ENCODE data around the gene NRDE2. TPM values are rescaled to one million over a fixed set of nuclear protein-coding genes. Genes with fewer than 3 reads are reported as not detected.

Gene NRDE2
- total RNA-seq, 1 experiment from 2014 or later = 18.0 TPM

- Histone ChIP-seq H3K4me1 (peaks cover 20% of the 10 kb centered on the region), H3K4me3 (ENCODE audit: low read depth, low read length) (no peak overlapping the region), H3K36me3 (ENCODE audit: control insufficient read depth, insufficient read depth, low read length) (no peaks in the 10 kb centered on the region; the same call in 1 of the 2 replicates), H3K9me3 (no peaks in the 10 kb centered on the region), H3K27me3 (replicated peaks; ENCODE audit: control insufficient read depth, insufficient read depth, low read length) (no peaks in the 10 kb centered on the region)
- TF ChIP-seq CTCF (IDR thresholded peaks at IDR 0.05; ENCODE audit: insufficient read depth in 1 of 2, low read depth in 1 of 2, low read length in 1 of 2, severe bottlenecking in 1 of 2, unreplicated experiment in 1 of 2) = no peak
- ChIA-PET CTCF (no interaction called here), POLR2A (no interaction called here)
- Mint-ChIP-seq H3K36me3 (ENCODE audit: insufficient read depth, unreplicated experiment) (no peaks in the 10 kb centered on the region), H3K27ac (ENCODE audit: unreplicated experiment) (no peak overlapping the region), H3K4me3 (ENCODE audit: unreplicated experiment) (no peak overlapping the region), H3K4me1 (ENCODE audit: low read depth, unreplicated experiment) (peaks cover 6% of the 10 kb centered on the region), H3K9me3 (ENCODE audit: unreplicated experiment) (peaks cover 10% of the 10 kb centered on the region), H3K27me3 (ENCODE audit: insufficient read depth, unreplicated experiment) (no peaks in the 10 kb centered on the region)
- intact Hi-C loops (cut with micrococcal nuclease; ENCODE audit: unreplicated experiment) = no loop called here
- DNase-seq = no peak
- BruUV-seq (replicated peaks) = no TSS peak
These were observed 30.3 kb upstream of the NRDE2 start for GRCh38 chr14:90361865-90362557.

GRCh38 chr14:90358359-90358758 lies 26.6 kb upstream of the NRDE2 start:
- Mint-ChIP-seq H3K27me3 (ENCODE audit: insufficient read depth, unreplicated experiment) (no peaks in the 10 kb centered on the region), H3K9me3 (ENCODE audit: unreplicated experiment) (peaks cover 10% of the 10 kb centered on the region), H3K27ac (ENCODE audit: unreplicated experiment) (no peak overlapping the region), H3K36me3 (ENCODE audit: insufficient read depth, unreplicated experiment) (no peaks in the 10 kb centered on the region), H3K4me3 (ENCODE audit: unreplicated experiment) (no peak overlapping the region), H3K4me1 (ENCODE audit: low read depth, unreplicated experiment) (no peaks in the 10 kb centered on the region)
- ChIA-PET CTCF (no interaction called here), POLR2A (no interaction called here)
- no peaks in the 10 kb centered on the region; the same call in 1 of the 2 replicates for H3K36me3 ChIP-seq (ENCODE audit: control insufficient read depth, insufficient read depth, low read length)
- no peak overlapping the region for H3K4me3 ChIP-seq (ENCODE audit: low read depth, low read length)
- no peak for TF ChIP-seq CTCF (IDR thresholded peaks at IDR 0.05; ENCODE audit: insufficient read depth in 1 of 2, low read depth in 1 of 2, low read length in 1 of 2, severe bottlenecking in 1 of 2, unreplicated experiment in 1 of 2)
- BruUV-seq (replicated peaks) = no TSS peak
- H3K27me3 ChIP-seq (replicated peaks; ENCODE audit: control insufficient read depth, insufficient read depth, low read length) = no peaks in the 10 kb centered on the region
- intact Hi-C loops (cut with micrococcal nuclease; ENCODE audit: unreplicated experiment) = no loop called here
- peaks cover 15% of the 10 kb centered on the region for H3K4me1 ChIP-seq
- no peak for DNase-seq
- no peaks in the 10 kb centered on the region for H3K9me3 ChIP-seq

- intact Hi-C loops (cut with micrococcal nuclease; ENCODE audit: unreplicated experiment) = no loop called here
- Histone ChIP-seq H3K36me3 (ENCODE audit: control insufficient read depth, insufficient read depth, low read length) (no peaks in the 10 kb centered on the region), H3K27me3 (replicated peaks; ENCODE audit: control insufficient read depth, insufficient read depth, low read length) (no peaks in the 10 kb centered on the region), H3K4me1 (peaks cover 9% of the 10 kb centered on the region), H3K9me3 (no peaks in the 10 kb centered on the region), H3K4me3 (ENCODE audit: low read depth, low read length) (no peak overlapping the region)
- Mint-ChIP-seq H3K27me3 (ENCODE audit: insufficient read depth, unreplicated experiment) (no peaks in the 10 kb centered on the region), H3K36me3 (ENCODE audit: insufficient read depth, unreplicated experiment) (no peaks in the 10 kb centered on the region), H3K9me3 (ENCODE audit: unreplicated experiment) (peaks cover 3% of the 10 kb centered on the region), H3K4me3 (ENCODE audit: unreplicated experiment) (no peak overlapping the region), H3K27ac (ENCODE audit: unreplicated experiment) (no peak overlapping the region), H3K4me1 (ENCODE audit: low read depth, unreplicated experiment) (no peaks in the 10 kb centered on the region)
- CTCF ChIA-PET = no interaction called here
- TF ChIP-seq CTCF (IDR thresholded peaks at IDR 0.05; ENCODE audit: insufficient read depth in 1 of 2, low read depth in 1 of 2, low read length in 1 of 2, severe bottlenecking in 1 of 2, unreplicated experiment in 1 of 2) = no peak
- no TSS peak for BruUV-seq (replicated peaks)
- POLR2A ChIA-PET = no interaction called here
- no peak for DNase-seq
These were observed 25.2 kb upstream of the NRDE2 start for GRCh38 chr14:90356925-90357324.

Data from Caco-2 (cell line).